Spinal cord (tissue), 10 donors: Measurements from ENCODE around the gene MRE11. TPM values are rescaled to one million over a fixed set of nuclear protein-coding genes. Genes with fewer than 3 reads are reported as not detected.
A peak's percentile ranks its signal among the peaks of the same experiment; 100 is the strongest.
"Not testable (repeated sequence)": the region's sequence is repeated elsewhere in the genome, so short reads cannot be mapped to it uniquely, and the experiment has no call there.

Source experiments
- DNase-seq, 6 donors: peaks; one replicate each; pipeline versions ENCODE4 v3.0.0 to v3.0.0-alpha.2; 2013 to 2015; ENCODE audit warnings: low spot score in 6 of 6, low read depth in 4 of 6
- H3K27ac ChIP-seq: one replicate; pipeline ENCODE4 v1.5.1; 2013; ENCODE audit warnings: low read depth, low read length, control low read depth
- H3K27me3 ChIP-seq: one replicate; pipeline ENCODE4 v1.6.1; 2013; ENCODE audit warnings: low read length; ENCODE audit not compliant: control insufficient read depth, insufficient read depth
- H3K36me3 ChIP-seq: one replicate; pipeline ENCODE4 v1.6.1; 2013; ENCODE audit warnings: low read length; ENCODE audit not compliant: control insufficient read depth, insufficient read depth
- H3K4me1 ChIP-seq: one replicate; pipeline ENCODE4 v1.6.1; 2013; ENCODE audit warnings: low read length; ENCODE audit not compliant: control insufficient read depth, insufficient read depth
- H3K4me3 ChIP-seq: one replicate; pipeline ENCODE4 v1.5.1; 2013; ENCODE audit warnings: low read depth, low read length, control low read depth
- H3K9me3 ChIP-seq: one replicate; pipeline ENCODE4 v1.6.1; 2013; ENCODE audit warnings: low read length; ENCODE audit not compliant: control insufficient read depth, insufficient read depth
- WGBS: methylation state at CpG from one replicate; pipeline ENCODE4 v1.1.5; 2013; ENCODE audit warnings: missing lambda C conversion rate; ENCODE audit not compliant: insufficient coverage; 5-methylcytosine and 5-hydroxymethylcytosine counted together
- polyA plus RNA-seq, 2 donors: library from polyadenylated mRNA; unstranded; fragments of 120-200 nt; gene quantifications; one replicate each; pipeline ENCODE4 v1.2.1, GENCODE V29; 2013; ENCODE audit not compliant: insufficient read length in 2 of 2
- total RNA-seq, 2 donors: library from RNA; depleted of rRNA in 1 of 2; stranded (reverse); fragments of 120-200 nt in 1 of 2; fragments of >200 nt in 1 of 2; gene quantifications; one replicate each; pipeline versions ENCODE4 v1.2.3 to v1.2.4, GENCODE V29; 2013 to 2014
- donor health status: healthy.

Gene MRE11
- total and polyA plus RNA-seq, 4 donors: 10.6 to 26.5 (median 19.3) TPM

DNA sequence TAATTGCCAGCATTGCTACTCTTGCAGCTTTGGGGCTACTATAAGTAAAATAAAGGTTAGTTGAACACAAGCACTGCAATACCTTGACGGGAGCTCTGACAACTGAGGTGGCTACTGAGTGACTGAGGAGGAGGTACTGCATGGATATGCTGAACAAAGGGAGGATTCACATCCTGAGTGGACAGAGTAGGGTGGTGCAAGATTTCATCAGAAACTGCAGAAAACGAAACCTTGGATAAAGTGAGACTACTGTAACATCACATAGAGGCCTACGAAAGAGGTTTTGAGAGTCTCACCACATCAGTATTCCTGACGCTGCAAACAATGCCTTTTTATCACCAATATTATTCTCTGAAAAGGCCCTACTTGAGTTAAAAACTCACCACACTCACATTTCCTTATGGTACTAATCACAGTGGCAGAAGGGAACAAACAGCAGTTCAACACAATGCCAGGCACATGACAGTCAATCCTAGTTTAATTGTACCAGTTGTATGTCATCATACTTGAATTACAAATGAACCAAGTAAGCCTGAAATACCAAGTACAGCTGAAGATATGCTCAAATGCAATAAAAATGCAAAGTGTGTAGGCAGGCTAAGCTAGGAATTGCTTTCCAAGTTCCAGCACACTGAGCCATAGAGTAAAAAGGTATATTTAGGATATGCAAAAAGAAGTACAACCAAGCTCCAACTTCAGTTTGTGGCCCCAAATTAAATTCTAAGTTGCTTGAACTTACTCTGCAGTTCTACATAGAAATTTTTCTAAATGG is 88.4 kb downstream of the MRE11 start:
- Histone ChIP-seq H3K36me3 (no peaks in the 10 kb centered on the region), H3K4me3 (no peak overlapping the region), H3K4me1 (peaks cover 13% of the 10 kb centered on the region), H3K27me3 (peaks cover 17% of the 10 kb centered on the region), H3K9me3 (peaks cover 1% of the 10 kb centered on the region), H3K27ac (no peak overlapping the region)
- 100% methylated on average over 3 of the region's 4 CpGs for WGBS
- DNase-seq: no peak

DNA sequence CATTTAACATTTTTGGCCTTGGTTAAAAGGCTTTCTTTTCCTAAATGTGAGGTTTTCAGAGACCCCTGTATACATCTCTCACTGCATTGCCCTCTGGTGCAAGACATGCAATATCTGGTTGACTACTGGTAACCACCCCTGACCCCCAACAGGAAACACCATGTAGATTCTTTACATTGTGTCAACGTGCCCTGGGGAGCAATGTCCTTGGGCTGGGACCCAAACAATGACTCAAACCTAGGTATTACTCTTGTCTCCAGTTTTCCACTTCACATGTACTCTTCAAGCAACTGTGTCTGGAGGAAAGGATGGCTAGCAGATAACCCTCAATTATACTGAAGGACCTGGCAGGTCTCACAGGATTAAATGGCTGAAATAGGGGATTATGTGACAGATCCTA is 91.3 kb downstream of the MRE11 start:
- Histone ChIP-seq H3K27me3 (peaks cover 25% of the 10 kb centered on the region), H3K9me3 (no peaks in the 10 kb centered on the region), H3K27ac (no peak overlapping the region), H3K4me1 (peaks cover 19% of the 10 kb centered on the region), H3K4me3 (no peak overlapping the region), H3K36me3 (no peaks in the 10 kb centered on the region)
- no peak for DNase-seq
- WGBS: no CpG with 5 or more reads among the region's 1 CpG

DNA sequence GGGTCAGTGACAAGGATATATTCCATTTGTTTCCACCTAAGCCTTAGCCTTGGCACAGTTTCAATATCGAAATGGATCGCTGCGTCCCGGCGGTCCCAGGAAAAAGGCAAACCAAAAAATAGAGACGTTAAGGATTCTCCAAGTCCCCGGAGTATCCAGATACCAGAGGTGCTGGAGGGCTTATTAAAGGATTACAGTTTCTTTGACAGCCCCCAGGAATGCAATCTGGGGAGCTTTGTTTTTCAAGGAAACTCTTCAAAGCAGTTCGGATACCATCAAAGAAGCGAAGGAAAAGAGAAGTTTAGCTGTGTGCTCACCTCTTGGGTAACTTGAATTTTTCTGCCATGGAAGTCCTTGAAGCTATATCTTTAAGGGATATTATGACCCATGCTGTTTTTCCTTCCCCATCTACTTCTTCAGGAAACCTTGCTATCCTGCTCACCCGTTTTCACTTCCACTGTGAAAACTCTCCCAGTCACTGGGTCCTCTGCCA is 91.8 kb downstream of the MRE11 start:
- peak overlapping the region; percentile 11 for H3K4me3 ChIP-seq
- peaks cover 19% of the 10 kb centered on the region for H3K4me1 ChIP-seq
- H3K27ac ChIP-seq: no peak overlapping the region
- no peak for DNase-seq
- WGBS: 15% methylated on average over 7 of the region's 10 CpGs
- H3K9me3 ChIP-seq: no peaks in the 10 kb centered on the region
- no peaks in the 10 kb centered on the region for H3K36me3 ChIP-seq
- H3K27me3 ChIP-seq: peaks cover 25% of the 10 kb centered on the region

DNA sequence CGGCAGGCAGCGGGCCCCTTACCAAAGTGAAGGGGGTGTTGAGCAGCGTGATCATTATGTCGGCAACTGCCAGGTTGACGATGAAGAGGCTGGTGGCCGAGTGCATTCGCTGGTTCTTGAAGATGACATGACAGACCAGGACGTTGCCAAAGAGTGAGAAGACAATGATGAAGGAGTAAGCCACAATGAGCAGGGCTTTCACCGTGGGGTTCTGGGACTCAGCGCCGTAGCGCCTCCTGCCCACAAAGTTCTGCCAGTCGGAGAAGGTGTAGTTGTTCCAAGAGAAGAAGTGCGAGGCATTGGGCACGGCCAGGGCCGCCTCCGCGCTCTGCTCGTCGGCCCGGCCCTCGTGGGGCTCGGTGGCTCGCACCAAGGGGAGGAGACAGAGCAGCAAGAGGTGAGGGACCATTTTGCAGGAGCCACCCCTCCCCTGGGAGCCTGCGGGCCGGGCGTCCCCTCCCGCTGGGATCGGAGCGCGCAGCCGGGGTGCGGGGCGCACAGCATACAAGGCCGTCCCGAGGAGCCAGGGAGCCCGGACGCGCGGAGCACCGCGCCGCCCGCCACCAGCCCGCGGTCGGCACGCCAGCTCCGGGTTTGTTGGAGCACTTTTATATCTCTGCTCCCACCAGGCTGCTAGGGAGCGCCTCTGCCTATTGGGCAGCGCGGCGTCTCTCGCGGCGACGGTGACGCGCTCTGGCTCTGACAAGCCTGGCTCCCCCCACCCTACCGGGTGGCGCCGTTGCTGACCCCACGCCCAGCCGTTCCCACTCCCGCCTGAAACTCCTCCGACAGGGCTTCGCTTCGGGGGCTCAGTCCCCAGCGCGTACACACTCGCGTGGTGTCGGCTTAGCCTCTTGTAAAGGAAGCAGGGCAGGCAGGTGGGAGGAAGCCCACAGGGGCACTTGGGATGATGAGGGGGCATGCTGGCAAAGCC is 92.5 kb downstream of the MRE11 start, which contains the start of gene GPR83:
Gene GPR83 (minus strand): TSS at position 581 of the 934 bp plus-strand sequence. CDS start 172 bp downstream, at position 409.
- Histone ChIP-seq H3K27ac (no peak within 1 kb of the TSS), H3K4me3 (peak within 1 kb of the TSS; percentile 31), H3K9me3 (no peaks in the 10 kb centered on the region), H3K36me3 (no peaks in the 10 kb centered on the region), H3K27me3 (peaks cover 25% of the 10 kb centered on the region), H3K4me1 (peaks cover 19% of the 10 kb centered on the region)
- DNase-seq: peak in 2 of 6 donors; percentile 76 to 80
- WGBS: 2% methylated on average over 66 of the region's 73 CpGs

DNA sequence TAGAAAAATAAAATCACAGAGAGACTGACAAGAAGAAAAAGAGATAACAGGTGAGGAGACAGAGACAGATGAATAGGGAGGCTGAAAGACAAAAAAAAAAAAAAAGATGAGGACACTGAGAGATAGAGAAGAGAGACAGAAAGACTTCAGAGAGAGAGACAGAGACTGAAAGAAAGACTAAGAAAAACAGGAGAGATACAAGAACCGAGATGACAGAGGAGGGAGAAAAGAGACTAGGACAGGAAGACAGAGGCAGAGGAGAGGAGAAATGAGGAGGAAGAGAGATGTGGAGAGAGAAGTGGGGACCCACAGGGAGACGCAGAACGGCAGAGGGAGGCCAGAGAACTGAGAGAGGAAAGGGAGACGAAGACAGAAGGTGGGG is 93.2 kb downstream of the MRE11 start:
- Histone ChIP-seq H3K9me3 (no peaks in the 10 kb centered on the region), H3K4me1 (peaks cover 19% of the 10 kb centered on the region), H3K27ac (no peak overlapping the region), H3K36me3 (no peaks in the 10 kb centered on the region), H3K4me3 (peak overlapping the region; percentile 31), H3K27me3 (peaks cover 25% of the 10 kb centered on the region)
- peak in 1 of 6 donors; percentile 9 for DNase-seq
- 30% methylated on average over 4 of the region's 4 CpGs for WGBS

DNA sequence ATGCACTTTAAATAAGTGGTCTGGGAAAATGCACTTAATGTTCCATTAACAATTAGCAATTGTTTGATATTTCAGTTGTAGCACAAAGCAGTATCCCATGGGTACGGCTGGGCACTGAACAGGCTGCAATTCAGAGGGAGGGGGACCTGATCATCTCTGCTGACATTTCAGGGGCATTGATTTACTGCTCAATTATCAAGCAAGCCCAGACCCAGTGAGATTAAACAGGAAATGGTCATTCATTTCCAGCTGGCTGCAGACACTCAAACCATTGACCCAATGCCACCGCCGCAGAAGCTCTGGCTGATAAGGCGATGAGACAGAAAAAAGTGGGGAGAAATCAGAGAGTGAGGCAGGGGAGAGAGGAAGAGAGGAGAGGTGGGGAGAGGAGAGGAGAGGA is 93.6 kb downstream of the MRE11 start:
- 20% methylated on average over 2 of the region's 4 CpGs for WGBS
- Histone ChIP-seq H3K36me3 (no peaks in the 10 kb centered on the region), H3K9me3 (no peaks in the 10 kb centered on the region), H3K27ac (no peak overlapping the region), H3K4me3 (no peak overlapping the region), H3K27me3 (peaks cover 25% of the 10 kb centered on the region), H3K4me1 (peaks cover 19% of the 10 kb centered on the region)
- DNase-seq: peak in 2 of 6 donors; percentile 14 to 67

DNA sequence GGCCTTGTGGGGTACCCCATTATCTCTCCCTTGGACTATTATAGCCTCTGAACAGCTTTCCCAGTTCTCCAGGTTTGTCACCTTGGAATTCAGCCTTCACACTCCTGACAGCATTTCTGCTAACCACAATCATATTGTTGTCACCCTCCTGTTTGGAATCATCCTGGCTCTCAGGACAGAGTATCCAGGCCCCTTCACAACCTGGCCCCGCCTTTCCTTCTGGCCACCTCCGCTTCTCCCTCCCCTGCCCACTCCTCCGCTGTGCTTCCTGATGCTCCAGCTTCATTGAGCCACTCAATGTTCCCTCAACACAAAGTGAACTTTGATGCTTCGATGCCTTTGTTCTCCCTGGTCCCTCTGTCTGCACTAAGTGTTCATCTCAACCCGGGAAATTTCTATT is 95.5 kb downstream of the MRE11 start:
- Histone ChIP-seq H3K27ac (no peak overlapping the region), H3K4me1 (peaks cover 19% of the 10 kb centered on the region), H3K9me3 (no peaks in the 10 kb centered on the region), H3K4me3 (no peak overlapping the region), H3K36me3 (no peaks in the 10 kb centered on the region), H3K27me3 (peaks cover 25% of the 10 kb centered on the region)
- DNase-seq: no peak
- WGBS: 79% methylated on average over 5 of the region's 5 CpGs

DNA sequence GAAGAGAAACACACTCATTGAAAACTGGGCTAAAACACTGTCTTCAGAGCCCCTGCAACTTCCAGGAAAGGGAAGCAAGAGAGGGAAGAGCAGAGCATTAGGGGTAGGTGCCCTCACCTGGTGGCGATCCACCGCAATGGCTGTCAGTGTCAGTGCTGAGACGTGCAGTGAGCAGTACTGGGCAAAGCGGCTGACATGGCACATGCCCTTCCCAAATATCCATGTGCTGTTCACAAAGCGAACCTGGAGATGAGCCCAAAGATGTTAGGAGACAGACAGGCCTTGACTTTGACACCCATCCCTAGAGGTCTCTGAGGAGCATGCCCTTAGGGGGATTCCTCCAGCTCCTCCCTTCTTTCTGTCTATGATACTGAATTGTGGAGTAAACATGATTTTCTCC is 97.4 kb downstream of the MRE11 start:
- Histone ChIP-seq H3K4me1 (peaks cover 15% of the 10 kb centered on the region), H3K27ac (no peak overlapping the region), H3K9me3 (no peaks in the 10 kb centered on the region), H3K4me3 (no peak overlapping the region), H3K27me3 (peaks cover 16% of the 10 kb centered on the region), H3K36me3 (no peaks in the 10 kb centered on the region)
- WGBS: 88% methylated on average over 3 of the region's 5 CpGs
- no peak for DNase-seq

DNA sequence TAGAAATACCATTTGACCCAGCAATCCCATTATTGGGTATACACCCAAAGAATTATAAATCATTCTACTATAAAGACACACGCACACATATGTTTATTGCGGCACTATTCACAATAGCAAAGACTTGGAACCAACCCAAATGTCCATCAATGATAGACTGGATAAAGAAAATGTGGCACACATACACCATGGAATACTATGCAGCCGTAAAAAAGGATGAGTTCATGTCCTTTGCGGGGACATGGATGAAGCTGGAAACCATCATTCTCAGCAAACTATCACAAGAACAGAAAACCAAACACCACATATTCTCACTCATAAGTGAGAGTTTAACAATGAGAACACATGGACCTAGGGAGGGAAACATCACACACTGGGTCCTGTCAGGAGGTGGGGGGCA is 101.7 kb downstream of the MRE11 start:
- not testable (repeated sequence) for DNase-seq, H3K27me3 ChIP-seq
- WGBS: no CpG with 5 or more reads among the region's 4 CpGs

More for the DNA sequence above, 101.7 kb downstream of the MRE11 start:
- H3K9me3 ChIP-seq, H3K4me1 ChIP-seq, H3K27ac ChIP-seq, H3K4me3 ChIP-seq, H3K36me3 ChIP-seq: not testable (repeated sequence)
